Right renal cortex interstitium (tissue), 3 donors: ENCODE measurements around the gene SCLT1. TPM values are rescaled to one million over a fixed set of nuclear protein-coding genes. Genes with fewer than 3 reads are reported as not detected.

Experiments
- DNase-seq, 3 donors: peaks; one replicate each; pipeline ENCODE4 v3.0.0-alpha.2; 2013; ENCODE audit warnings: low read depth in 3 of 3, low spot score in 2 of 3
- polyA plus RNA-seq, 3 donors: library from polyadenylated mRNA; unstranded; fragments of 120-200 nt; gene quantifications; one replicate each; pipeline ENCODE4 v1.2.1, GENCODE V29; 2013; ENCODE audit not compliant: insufficient read length in 3 of 3

The SCLT1 gene
- polyA plus RNA-seq, 3 donors = 16.2 to 19.0 (median 17.3) TPM

DNA sequence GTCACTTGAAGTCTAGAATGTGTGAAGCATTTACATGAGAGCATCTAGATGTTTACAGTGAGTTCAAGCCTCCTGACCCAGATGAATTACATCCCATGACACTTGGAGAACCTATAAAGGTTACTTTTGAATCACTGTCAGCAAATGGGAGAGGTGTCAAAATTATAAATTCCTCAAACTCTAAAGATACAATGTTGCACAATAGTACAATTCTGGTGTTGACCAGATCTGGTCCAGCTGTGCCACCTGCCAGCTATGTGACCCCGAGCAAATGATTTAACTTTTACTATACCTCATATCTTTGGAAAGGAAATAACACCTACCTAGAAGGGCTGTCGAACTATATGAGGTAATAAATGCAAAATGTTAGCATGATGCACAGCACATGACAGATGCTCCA, 214.1 kb downstream of the SCLT1 start:
- DNase-seq = no peak

DNA sequence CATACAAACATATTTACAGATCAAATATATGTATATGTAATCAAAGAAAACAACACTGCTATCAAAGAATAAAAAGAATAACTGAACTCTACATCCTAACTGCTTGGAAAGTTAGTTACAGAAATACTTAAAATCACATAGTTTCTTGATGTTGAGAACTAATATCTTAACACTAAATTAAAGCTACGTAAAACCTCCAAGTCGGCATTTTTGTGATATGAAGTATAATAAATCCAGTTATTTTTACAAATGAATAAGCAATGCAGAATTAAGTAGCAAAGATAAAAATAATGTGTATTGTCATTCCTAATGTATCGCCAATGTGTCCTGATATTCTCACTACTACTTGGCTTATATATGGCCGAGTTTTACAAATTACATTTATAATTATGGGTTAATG, 215.4 kb downstream of the SCLT1 start:
- DNase-seq = no peak

DNA sequence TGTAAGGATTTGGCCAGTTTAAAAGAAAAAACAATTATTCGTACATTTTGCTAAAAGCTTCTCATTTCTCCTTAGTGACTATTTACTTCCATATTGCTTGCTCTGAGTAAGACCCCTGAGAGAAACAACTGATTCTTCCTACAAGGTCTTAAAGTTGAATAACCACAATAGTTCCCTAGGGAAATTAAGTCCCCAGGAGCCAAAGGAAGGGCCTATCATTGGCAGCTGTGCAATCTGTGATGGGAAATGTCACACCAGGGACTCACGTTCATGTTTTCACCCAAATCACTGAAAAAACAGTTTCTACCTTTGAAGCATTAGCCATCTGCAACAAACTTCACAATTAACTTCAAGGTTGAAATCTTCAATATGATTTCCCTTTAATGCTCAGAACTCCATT, 217.1 kb downstream of the SCLT1 start:
- no peak for DNase-seq

DNA sequence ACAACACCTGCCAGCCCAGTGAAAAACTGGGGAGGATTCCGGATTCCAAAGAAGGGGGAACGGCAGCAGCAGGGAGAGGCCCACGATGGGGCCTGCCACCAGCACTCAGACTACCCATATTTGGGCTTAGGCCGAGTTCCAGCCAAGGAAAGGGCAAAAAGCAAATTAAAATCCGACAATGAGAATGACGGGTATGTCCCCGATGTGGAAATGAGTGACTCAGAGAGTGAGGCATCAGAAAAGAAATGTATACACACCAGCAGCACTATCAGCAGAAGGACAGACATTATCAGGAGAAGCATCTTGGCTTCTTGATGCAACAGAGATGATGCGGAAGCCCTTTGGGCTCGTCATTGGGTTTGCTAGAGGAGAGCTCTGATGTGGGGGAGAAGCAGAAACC, 221.4 kb downstream of the SCLT1 start:
- no peak for DNase-seq

DNA sequence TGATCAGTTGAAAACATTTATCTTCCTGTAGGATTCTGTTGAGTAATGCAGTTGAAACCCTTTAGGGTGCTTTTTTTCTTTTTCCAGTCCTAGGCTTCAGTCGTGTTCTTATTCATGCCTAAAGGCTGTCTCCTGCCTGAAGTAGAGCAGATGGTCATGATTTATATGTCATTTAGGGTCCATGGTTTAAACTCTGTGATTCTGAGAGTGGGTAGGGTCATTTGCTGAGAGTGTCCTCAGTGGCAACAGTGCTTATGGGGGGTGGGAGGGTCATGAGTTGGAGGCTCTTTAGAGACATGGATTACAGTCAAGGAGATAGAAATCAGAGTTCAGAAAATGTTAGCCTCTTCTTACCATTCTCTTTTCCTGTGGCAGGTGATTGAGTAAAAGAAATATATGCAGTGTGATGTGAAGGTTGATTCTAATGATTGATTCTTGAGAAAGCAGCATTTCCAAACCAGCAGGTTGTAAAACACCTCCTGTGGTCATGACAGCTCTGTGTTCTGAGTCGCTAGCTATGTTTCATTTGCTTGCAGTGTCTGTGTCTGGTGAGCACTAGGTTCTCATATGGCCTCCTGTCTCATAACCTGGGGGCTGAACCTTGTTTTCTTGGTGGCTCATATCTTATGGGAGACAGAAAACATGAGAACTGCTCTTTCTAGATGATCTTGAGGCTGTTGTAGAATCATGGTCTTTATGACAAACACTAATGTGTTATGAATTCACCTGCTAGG, 223.4 kb downstream of the SCLT1 start:
- no peak for DNase-seq

DNA sequence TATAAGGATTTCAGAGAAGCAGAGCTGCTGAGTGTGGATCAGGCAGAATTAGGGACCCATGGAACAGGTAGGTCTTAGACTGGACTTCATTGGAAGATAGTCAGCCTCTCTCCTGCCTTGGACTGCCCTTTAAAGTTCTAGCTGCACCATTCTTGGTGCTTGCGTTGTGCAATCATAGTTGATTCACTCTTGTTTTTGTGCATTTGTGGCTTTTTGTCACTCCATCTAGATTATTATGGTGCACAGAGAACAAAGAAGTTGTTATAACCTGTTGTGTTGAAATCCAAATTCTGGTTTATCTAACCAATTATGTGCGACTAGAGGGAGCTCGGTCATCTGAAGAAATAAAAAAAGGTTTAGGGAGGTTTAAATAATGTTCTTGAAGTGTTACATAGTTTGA, 224.6 kb downstream of the SCLT1 start:
- DNase-seq = no peak

DNA sequence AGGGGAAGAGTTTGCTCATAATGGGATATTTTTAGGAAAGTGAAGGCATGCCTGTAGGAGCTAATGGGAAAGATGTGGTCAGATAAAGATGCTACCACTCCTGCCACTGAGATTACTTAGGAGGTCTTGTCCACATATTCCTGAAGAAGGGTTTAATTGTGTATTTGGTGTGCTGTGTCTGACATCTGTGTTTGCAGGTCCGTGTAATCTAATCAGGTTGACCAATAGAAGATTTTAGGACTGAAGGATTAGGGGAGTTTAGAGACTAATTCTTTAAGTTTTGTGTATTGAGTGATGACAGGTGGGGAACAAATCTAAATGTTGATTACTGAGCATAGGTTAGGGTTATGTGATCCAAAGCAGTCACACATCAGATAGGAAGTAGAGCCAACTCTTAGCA, 226.6 kb downstream of the SCLT1 start:
- no peak for DNase-seq

DNA sequence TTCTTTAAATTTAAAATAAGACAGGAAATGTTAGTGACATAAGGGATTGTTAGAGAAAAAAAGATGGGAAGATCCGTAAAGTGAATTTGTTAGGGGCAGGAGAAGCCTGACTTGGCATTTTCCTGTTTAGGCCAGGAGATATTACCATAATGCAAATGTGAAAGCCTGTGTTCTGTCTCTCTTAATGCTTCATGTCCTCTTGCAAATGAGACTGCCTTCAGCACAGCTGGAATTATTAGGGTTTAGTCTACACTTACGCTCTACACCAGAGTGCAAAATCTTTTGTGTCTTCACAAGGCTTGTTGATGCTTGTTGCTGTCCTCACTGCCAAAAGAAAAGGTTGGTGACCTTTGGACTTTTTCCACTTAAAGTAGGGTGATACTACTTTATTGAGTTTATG, 227.1 kb downstream of the SCLT1 start:
- no peak for DNase-seq

DNA sequence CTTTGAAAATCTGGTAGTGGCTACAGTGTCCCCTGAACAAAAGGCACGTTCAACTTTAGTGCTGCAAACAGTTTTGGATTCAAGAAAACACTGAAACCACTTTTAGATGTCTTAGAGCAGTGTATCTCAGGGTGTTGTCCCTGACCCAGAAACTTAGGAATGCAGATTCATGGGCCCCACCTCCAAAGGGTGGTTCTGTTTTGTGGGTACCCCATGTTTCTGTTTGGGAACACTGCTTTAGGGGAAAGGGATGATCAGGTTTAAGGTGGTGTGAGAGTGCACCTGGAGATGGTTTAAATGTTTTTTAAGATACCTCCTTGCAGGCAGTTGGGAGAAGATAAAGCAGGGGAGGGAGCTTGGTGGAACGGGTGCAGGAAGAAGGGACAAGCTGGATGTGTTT, 228.2 kb downstream of the SCLT1 start:
- DNase-seq = no peak

DNA sequence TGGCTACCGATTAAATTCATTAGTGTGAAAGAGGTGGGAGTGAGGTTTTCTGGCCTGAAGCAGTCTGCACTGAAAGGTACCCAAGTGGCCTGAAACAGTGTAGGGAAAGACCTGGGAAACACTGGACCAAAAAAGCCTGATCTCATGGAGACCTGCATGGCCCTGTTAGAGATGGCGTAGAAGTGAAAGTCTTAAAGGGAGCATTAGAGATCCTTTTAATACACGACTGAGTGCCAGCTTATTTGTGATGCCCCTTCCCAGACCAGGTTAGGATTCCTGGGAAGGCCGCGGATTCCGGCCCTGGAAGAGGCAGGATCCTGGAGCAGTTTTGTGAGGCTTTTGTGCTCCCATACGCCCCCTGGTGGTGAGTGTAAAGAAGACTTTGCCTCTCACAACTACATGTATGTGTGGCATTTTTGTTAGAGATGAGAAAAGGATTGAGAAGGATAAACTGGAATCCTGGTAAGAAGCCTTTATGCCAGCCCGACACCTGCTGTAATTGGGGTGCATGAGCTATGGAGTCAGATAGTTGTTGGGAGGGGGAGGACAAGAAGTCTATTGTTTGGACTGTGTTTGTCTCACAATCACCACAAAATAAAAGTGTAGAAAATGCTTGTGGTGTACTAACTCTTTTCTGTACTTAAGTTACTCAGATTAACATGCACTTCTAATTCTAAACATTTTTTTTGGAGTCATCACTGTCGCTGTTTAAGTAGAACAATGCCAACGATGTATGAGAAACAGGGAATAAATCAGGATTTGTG, 229.8 kb downstream of the SCLT1 start:
- peak; percentile 57 to 77 (median 71) for DNase-seq

DNA sequence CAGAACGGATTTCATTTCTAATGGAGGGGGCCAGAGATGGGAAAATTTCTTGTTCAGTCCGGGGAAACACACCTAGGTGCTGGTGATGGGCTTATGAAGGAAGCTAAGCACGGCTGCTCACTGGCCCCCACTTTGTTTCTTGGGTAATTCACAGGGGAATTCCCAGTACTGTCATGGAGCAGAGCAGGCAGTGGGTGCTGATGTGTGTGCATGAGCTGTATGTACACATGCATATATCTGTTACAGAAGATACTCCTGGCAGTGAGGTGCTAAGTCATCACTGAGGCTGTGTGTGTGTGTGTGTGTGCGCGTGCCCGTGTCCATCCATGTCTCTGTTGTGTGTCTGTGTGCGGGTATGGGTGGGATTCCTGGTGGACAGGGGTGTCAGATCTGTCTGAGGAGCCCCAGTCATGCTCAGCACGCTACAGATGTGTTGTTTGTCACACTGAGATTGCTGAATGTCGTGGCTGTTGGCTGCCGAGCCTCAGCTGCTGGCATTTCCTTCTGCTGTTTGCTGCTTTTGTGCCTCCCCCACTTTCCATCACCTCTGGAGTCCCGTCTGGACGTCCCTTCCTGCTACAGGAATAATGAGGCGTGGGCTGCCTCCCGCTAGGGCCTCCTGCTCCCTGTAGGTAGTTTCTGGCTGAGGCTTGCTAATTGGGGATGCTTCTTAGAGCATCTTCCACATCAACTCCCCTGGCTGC, 230.6 kb downstream of the SCLT1 start:
- no peak for DNase-seq

DNA sequence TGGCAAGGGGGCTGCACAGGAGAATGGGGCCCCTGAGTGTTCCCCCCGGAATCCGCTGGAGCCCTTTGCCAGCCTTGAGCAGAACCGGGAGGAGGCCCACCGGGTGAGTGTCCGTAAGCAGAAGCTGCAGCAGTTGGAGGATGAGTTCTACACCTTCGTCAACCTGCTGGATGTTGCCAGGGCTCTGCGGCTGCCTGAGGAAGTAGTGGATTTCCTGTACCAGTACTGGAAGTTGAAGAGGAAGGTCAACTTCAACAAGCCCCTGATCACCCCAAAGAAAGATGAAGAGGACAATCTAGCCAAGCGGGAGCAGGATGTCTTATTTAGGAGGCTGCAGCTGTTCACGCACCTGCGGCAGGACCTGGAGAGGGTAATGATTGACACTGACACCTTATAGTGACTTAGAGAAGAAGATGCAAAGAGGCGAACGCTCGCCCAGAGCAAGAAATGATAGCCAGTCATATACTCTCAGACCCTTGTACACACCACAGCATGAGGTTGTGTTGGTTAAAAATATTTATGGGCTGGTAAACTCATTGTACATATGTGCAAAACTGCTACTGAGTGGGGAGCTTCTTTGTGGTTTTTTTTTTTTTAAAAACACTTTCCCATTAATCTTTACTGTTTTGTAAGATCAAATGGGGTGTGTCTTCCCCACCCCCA, 231.4 kb downstream of the SCLT1 start:
- no peak for DNase-seq

DNA sequence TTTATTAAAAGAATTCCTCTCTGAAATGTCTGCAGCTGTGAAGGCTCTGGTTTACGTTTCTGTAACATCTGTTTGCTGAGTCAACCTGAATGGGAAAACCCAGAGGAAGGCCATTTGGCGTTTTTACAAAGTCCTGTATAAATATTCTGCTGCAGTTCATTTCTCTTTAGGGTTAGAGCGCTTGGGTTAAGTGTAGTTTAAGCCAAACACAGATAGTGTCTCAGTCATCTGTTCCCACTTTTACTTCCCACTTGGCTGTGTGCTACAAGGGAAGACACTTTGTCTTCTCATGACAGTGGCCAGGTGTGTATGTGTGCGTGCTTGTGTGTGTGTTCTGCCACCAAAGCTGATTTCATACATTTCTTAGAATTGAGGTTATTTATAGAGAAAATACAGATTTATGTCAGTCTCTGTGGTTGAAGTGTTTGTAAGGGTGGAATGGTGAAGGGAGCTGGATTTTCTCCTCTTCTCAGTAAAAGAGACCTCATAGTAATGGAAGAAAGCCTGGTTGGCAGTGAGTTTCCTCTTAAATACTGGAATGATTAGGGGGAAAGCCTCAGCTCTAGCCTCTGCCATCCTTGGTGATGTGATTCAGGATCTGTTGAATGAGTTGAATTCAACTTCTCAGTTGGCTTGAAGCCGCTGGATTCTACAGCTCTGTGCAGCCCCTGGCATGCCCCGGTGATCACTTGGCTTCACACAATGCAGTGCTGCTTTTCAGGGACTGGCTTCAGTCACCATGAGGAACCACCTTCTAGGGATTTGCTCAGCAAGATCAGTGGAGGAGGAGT, 233.3 kb downstream of the SCLT1 start:
- no peak for DNase-seq

DNA sequence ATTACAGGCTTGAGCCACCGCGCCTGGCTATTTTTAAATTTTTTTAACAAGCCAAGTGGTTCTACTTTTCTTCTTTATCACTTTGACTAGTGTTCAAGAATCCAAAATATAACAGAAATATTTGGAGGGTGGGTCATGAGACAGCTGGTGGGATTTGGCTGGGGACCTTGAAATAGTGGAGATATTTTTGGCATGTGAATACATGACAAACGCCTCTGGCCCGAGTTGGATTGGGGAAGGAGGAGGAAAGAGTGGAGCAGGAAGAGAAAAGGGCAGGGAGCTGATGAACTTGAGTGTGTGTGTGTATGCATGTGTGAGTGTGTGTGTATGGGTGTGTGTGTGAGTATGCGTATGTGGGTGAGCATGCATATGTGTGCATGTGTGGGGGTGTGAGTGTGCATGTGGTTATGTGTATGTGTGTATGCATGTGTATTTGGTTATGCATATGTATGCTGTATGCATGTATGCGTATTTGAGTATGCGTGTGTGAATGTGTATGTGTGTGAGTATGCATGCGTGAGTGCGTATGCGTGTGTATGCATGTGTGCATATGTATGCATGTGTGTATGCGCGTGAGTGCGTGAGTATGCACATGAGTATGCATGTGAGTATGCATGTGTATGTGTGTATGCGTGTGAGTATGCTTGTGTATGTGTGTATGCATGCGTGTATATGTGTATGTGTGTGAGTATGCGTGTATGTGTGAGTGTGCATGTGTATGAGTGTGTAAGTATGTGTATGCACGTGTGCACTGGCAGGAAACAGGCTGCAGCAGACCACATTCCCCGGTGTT, 234.3 kb downstream of the SCLT1 start:
- no peak for DNase-seq

DNA sequence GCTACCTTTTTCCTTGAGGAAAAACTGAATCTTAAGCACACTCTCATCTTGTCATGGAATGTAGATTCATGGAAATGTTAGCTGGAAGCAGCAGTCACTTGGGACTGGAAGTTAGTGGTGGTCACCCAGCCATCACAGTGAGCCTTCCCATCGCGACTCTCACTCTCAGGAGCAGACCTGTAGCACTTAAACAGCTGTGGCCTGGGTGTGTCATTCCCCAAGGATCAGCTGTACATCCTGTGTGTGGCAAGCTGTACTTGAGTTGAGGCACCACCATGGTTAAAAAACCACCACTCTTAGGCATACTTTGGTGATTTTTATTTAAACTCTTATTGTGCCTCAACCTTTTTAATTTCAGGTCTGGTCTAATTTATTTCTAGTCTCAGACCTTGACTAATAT, 237.1 kb downstream of the SCLT1 start:
- DNase-seq = no peak

DNA sequence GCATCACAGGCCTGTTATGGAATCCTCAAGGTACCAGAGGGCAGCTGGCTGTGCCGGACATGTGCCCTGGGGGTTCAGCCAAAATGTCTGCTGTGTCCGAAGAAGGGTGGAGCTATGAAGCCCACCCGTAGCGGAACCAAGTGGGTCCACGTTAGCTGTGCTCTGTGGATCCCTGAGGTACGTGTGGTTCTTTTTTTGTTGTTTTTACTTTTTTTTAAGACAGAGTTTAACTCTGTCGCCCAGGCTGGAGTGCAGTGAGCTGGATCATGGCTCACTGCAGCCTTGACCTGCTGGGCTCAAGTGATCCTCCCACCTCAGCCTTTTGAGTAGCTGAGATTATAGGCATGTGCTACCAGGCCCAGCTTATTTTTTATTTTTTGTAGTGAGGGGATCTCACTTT, 237.7 kb downstream of the SCLT1 start:
- DNase-seq = no peak

DNA sequence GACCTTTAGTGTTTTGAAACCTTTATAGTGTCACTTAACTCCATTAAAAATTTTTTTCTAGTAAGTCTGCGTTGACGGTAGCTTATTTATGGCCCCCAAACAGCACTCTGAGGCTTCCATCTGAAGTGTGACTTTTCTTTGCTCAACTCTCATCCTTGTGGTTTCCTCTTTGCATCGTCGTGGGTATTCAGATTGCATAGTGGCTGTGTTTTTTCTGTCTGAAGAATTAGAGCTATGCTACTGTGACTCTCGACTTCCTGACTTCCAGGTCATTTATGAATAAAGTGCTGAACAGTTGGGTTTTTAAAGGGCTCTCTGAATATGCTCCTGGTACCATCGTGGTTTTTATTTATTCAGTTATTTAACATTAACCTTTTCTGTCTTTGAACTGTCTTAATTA, 238.9 kb downstream of the SCLT1 start:
- DNase-seq = no peak

DNA sequence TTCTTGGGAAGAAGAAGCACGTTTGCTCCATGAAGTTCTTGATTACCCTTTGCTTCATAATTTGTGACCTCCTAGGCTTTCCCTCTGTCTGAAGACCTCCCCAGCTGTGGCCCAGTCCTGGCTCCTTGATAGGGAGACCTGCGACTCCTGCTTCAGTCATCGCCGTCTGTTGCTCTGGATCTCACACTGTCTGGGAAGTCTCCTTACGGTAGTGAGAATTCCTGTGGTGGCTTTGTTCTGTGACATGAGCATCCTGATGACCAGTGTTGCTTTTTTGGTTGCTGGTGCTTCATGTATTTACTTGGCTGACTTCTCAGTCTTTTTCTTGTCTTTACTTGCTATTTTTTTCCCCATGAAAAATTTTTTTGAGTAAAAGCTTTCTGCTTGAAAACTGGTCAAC, 239.6 kb downstream of the SCLT1 start:
- no peak for DNase-seq

DNA sequence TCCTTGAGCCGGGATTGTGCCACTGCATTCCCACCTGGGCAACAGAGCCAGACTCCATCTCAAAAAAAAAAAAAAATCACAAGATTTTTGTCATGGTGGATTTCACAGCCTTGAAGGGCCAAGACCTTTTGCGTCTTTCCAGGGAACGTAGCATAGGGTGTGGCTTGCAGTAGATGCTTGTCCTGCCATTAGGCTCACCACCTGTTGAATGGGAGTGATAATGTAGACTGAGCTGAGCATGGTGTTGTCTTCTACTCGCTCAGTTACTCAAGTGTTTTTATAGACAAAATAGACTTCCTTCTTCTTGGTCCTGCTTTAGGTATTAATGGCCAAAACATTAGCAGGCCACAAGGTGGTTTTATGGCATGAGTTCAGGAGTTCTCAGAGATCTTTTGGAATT, 243.1 kb downstream of the SCLT1 start:
- DNase-seq = no peak

DNA sequence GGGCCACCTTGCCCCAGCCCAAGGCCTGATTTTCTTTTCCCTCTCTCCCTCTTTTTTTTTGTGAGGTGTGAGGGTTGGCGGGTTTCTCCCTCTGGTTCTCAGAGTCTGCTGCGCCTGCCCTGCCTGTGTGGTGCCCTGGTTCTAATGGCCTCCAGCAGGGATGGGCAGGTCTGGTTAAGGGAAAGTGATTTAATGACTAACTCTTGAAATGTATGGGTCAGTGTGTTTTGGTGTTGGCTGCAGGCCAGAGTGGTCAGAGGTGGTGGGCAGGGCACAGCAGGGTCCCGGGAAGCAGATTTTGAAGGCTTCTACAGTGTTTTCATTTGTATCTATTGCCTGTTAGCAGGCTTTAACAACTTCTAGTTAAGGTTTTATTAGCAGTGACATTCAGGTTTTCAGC, 244.9 kb downstream of the SCLT1 start:
- DNase-seq = no peak
